ENCODE measurements around the gene FADS2. TPM values are rescaled to one million over a fixed set of nuclear protein-coding genes. Genes with fewer than 3 reads are reported as not detected.

Gene FADS2
- polyA plus RNA-seq, 1 donor (not counting 4 experiments of a cell fraction or from before 2014, with no cell fraction given) = 196 TPM

- H3K4me3 ChIP-seq (ENCODE audit: control insufficient read depth in 2 of 3, extremely low read depth in 1 of 3, insufficient read depth in 2 of 3, low read depth in 1 of 3, low read length in 3 of 3) = no peak overlapping the region
- no peak for DNase-seq (ENCODE audit: low read depth, low spot score)
- TF ChIP-seq, protein P1, sequence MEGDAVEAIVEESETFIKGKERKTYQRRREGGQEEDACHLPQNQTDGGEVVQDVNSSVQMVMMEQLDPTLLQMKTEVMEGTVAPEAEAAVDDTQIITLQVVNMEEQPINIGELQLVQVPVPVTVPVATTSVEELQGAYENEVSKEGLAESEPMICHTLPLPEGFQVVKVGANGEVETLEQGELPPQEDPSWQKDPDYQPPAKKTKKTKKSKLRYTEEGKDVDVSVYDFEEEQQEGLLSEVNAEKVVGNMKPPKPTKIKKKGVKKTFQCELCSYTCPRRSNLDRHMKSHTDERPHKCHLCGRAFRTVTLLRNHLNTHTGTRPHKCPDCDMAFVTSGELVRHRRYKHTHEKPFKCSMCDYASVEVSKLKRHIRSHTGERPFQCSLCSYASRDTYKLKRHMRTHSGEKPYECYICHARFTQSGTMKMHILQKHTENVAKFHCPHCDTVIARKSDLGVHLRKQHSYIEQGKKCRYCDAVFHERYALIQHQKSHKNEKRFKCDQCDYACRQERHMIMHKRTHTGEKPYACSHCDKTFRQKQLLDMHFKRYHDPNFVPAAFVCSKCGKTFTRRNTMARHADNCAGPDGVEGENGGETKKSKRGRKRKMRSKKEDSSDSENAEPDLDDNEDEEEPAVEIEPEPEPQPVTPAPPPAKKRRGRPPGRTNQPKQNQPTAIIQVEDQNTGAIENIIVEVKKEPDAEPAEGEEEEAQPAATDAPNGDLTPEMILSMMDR (optimal IDR thresholded peaks at IDR 0.05 in 1 of 3, IDR thresholded peaks at IDR 0.05 in 1 of 3, conservative IDR thresholded peaks at IDR 0.05 in 1 of 3; ENCODE audit: extremely low read depth in 1 of 3, insufficient read depth in 2 of 3, low read length in 3 of 3) = no peak
- TF ChIP-seq EZH2 (IDR thresholded peaks at IDR 0.05; ENCODE audit: low read length) = no peak
Measured at GRCh38 chr11:61904539-61905048, 76.5 kb downstream of the FADS2 start.

GRCh38 chr11:61905067-61905696 is 77.1 kb downstream of the FADS2 start:
- Histone ChIP-seq H3K4me1 (ENCODE audit: control insufficient read depth, extremely low read depth, insufficient read depth, low read length) (no peaks in the 10 kb centered on the region), H3K27me3 (ENCODE audit: control insufficient read depth, extremely low read depth, insufficient read depth, low read length) (peaks cover 6% of the 10 kb centered on the region), H3K27ac (ENCODE audit: control insufficient read depth, insufficient read depth, low read length) (no peak overlapping the region), H3K4me2 (ENCODE audit: control insufficient read depth, extremely low read depth, insufficient read depth, low read depth, low read length) (no peak overlapping the region), H3K79me2 (ENCODE audit: control insufficient read depth, insufficient read depth, low read length) (no peaks in the 10 kb centered on the region), H4K20me1 (ENCODE audit: control insufficient read depth, extremely low read depth, insufficient read depth, low read length) (no peaks in the 10 kb centered on the region), H3K9me1 (ENCODE audit: control insufficient read depth, extremely low read depth, insufficient read depth, low read length) (no peaks in the 10 kb centered on the region), H2AFZ (ENCODE audit: control insufficient read depth, low read length) (no peak overlapping the region), H3K4me3 (ENCODE audit: control insufficient read depth in 2 of 3, extremely low read depth in 1 of 3, insufficient read depth in 2 of 3, low read depth in 1 of 3, low read length in 3 of 3) (no peak overlapping the region), H3K36me3 (ENCODE audit: control insufficient read depth in 2 of 2, extremely low read depth in 1 of 2, insufficient read depth in 2 of 2, low read length in 2 of 2) (no peaks in the 10 kb centered on the region), H3K9ac (ENCODE audit: control insufficient read depth, extremely low read depth, insufficient read depth, low read length) (no peak overlapping the region), H3K9me3 (ENCODE audit: control insufficient read depth, low read depth, low read length) (no peaks in the 10 kb centered on the region)
- FAIRE-seq = no peak
- no peak for DNase-seq (ENCODE audit: low read depth, low spot score)
- dilution Hi-C loops (cut with MboI; ENCODE audit: extremely low pct_ligation_motif_present, low sequenced_read_pairs) = loop anchor here (25.0 kb wide), 1 partner anchor 182 kb away; no protein-coding TSS in a partner anchor
- TF ChIP-seq EZH2 (IDR thresholded peaks at IDR 0.05; ENCODE audit: low read length) = no peak
- TF ChIP-seq, protein P1 (optimal IDR thresholded peaks at IDR 0.05 in 1 of 3, IDR thresholded peaks at IDR 0.05 in 1 of 3, conservative IDR thresholded peaks at IDR 0.05 in 1 of 3; ENCODE audit: extremely low read depth in 1 of 3, insufficient read depth in 2 of 3, low read length in 3 of 3) = no peak

More at GRCh38 chr11:61904539-61905048, 76.5 kb downstream of the FADS2 start:
- Histone ChIP-seq H3K4me1 (ENCODE audit: control insufficient read depth, extremely low read depth, insufficient read depth, low read length) (no peaks in the 10 kb centered on the region), H3K9ac (ENCODE audit: control insufficient read depth, extremely low read depth, insufficient read depth, low read length) (no peak overlapping the region), H2AFZ (ENCODE audit: control insufficient read depth, low read length) (no peak overlapping the region), H3K36me3 (ENCODE audit: control insufficient read depth in 2 of 2, extremely low read depth in 1 of 2, insufficient read depth in 2 of 2, low read length in 2 of 2) (no peaks in the 10 kb centered on the region), H4K20me1 (ENCODE audit: control insufficient read depth, extremely low read depth, insufficient read depth, low read length) (no peaks in the 10 kb centered on the region), H3K9me3 (ENCODE audit: control insufficient read depth, low read depth, low read length) (no peaks in the 10 kb centered on the region), H3K27me3 (ENCODE audit: control insufficient read depth, extremely low read depth, insufficient read depth, low read length) (peaks cover 6% of the 10 kb centered on the region), H3K27ac (ENCODE audit: control insufficient read depth, insufficient read depth, low read length) (no peak overlapping the region), H3K4me2 (ENCODE audit: control insufficient read depth, extremely low read depth, insufficient read depth, low read depth, low read length) (no peak overlapping the region), H3K9me1 (ENCODE audit: control insufficient read depth, extremely low read depth, insufficient read depth, low read length) (no peaks in the 10 kb centered on the region), H3K79me2 (ENCODE audit: control insufficient read depth, insufficient read depth, low read length) (no peaks in the 10 kb centered on the region)
- dilution Hi-C loops (cut with MboI; ENCODE audit: extremely low pct_ligation_motif_present, low sequenced_read_pairs) = loop anchor here (25.0 kb wide), 1 partner anchor 183 kb away; no protein-coding TSS in a partner anchor
- no peak for FAIRE-seq
